Endothelial cell of coronary artery (primary cell): Measurements from ENCODE around the gene SCN11A. TPM values are rescaled to one million over a fixed set of nuclear protein-coding genes. Genes with fewer than 3 reads are reported as not detected.

Experiments used
- total RNA-seq: library from RNA; depleted of rRNA; stranded (reverse); fragments of >200 nt; gene quantifications from 2 replicates; pipeline ENCODE4 v1.2.3, GENCODE V29; 2014

Gene SCN11A
- 0.09 TPM in 1 of 2 replicates, not detected in the other for total RNA-seq

DNA sequence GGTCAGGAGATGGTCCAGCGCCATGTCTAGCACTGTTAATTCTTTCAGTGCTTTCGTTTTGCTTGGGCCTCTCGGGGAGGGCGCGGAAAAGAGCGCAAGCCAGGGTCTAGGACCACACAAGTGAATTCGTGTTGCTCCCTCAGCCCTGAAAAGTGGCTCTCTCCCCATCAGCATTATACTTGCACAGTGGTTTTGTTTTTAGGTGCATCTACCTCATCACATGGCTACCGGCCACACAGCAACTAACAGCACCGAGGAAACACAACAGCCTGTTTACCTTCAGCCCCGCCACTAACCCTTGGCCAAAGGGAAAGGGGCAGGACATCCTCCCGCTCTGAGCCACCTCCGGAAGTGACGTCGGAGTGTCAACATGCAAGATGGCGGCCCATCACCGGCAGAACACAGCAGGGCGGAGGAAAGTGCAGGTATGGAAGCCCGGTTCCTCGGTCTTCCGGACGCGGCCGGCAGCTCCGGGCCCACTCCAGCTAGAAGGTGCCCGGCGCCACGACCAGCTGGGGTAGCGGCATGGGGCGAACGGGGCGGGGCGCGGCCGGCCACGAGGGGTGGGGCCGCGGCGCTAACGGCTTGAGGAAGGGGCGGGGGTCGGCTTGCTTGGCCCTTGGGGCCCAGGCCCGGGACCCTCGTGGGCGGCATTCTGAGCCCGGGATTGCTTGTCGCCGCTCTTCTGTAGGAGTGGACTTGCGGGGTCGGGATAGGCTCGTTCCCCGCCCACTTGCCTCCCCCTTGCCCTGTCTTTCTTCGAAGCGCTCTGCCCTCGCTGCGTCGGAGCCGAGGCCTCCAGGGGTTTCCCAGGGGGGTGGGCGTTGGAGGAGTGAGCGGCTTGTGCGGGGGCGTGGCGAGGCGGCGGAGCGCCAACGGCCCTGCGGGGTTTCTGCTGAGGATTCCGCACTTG, at the start of gene SCN11A, which contains the start of gene WDR48:
SCN11A (minus strand) TSS at position 296 of the 913 bp plus-strand sequence. CDS start 101,582 bp downstream, outside the sequence.
WDR48 (plus strand) TSS at position 368 of the 913 bp plus-strand sequence; CDS start at position 378, 10 bp downstream.

Other genes with a start within 250 kb of the SCN11A start
- under 0.01 TPM in 1 of 2 replicates, not detected in the other for gene SCN10A, start 235.7 kb downstream of the SCN11A start, total RNA-seq
- 26.4 and 33.6 TPM in 2 replicates for gene WDR48, start 72 bp upstream of the SCN11A start, total RNA-seq
- gene GORASP1, start 55.7 kb upstream of the SCN11A start, total RNA-seq: 27.5 and 40.8 TPM in 2 replicates
- gene TTC21A, start 55.7 kb upstream of the SCN11A start, total RNA-seq: 1.7 and 1.8 TPM in 2 replicates
- 13.0 and 16.4 TPM in 2 replicates for gene CSRNP1, start 101.6 kb upstream of the SCN11A start, total RNA-seq
- gene XIRP1, start 140.7 kb upstream of the SCN11A start, total RNA-seq: not detected in 2 replicates
- not detected in 2 replicates for gene CX3CR1, start 228.1 kb upstream of the SCN11A start, total RNA-seq